HG03457 (cell line): ENCODE measurements around the gene GSTT4.
"Not testable (repeated sequence)": the region's sequence is repeated elsewhere in the genome, so short reads cannot be mapped to it uniquely, and the experiment has no call there.

Experiments used
- ATAC-seq: cut with Tn5 transposase; IDR thresholded peaks from one replicate; pipeline ENCODE4 v1.9.1; 2021; ENCODE audit warnings: moderate number of reproducible peaks; ENCODE audit not compliant: unreplicated experiment

Gene GSTT4

DNA sequence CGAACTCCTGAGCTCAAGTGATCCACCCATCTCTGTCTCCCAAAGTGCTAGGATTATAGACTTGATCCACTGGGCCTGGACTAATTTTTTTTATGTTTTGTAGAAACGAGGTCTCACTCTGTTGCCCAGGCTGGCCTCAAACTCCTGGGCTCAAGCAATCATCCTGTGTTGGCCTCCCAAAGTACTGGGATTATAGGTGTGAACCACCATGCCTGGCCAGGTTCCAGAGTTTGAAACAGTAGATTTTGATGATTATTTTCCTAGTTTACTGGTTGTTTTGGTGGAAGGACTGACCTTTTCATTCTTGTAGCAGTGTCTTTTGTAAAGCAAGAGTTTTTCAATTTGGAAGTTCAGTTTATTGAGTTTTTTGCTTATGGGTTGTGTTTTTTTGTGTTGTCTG lies 20.8 kb upstream of the GSTT4 start:
- no peak for ATAC-seq

GRCh38 chr22:24025475-24025874 lies 20.2 kb upstream of the GSTT4 start:
- no peak for ATAC-seq

DNA sequence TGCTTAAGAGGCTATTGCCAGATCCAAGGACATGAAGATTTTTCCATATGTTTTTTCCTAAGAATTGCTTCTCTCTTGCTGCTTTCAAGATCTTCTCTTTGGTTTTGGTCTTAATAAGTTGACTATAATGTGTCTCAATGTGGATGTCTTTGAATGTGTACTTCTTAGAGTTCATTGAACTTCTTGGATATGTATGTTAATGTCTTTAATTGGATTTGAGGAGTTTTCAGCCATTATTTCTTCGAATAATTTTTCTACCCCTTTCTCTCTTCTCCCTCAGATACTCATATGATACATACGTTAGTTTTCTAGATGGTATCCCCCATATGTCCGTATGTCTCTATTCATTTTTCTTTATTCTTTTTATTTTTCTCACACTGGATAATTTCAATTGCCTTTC lies 19.1 kb upstream of the GSTT4 start:
- no peak for ATAC-seq

DNA sequence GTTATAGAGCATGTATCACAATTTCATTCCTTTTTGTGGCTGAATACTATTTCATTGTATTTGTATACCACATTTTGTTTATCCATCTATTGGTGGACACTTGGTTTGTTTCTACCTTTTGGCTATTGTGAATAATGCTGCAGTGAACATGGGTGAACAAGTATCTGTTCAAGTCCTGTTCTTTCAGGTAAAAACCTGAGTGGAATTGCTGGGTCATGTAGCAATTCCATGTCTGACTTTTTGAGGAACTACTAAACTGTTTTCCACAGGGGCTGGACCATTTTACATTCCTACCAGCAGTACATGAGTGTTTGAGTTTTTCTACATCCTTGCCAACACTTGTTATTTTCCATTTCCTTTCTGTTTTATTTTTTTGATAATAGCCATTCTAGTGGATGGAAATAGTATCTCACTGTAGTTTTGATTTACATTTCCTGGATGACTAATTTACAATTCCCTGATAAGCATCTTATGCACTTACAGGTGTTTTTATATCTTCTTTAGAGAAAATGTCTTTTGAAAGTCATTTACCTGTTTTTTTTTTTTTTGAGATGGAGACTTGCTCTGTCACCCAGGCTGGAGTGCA lies 18.0 kb upstream of the GSTT4 start:
- ATAC-seq = no peak

- ATAC-seq = no peak
Observed at GRCh38 chr22:24021304-24021703, 16.1 kb upstream of the GSTT4 start.

GRCh38 chr22:24016156-24016555 lies 10.9 kb upstream of the GSTT4 start:
- ATAC-seq = no peak

GRCh38 chr22:24011735-24012068 lies 6.4 kb upstream of the GSTT4 start:
- no peak for ATAC-seq

DNA sequence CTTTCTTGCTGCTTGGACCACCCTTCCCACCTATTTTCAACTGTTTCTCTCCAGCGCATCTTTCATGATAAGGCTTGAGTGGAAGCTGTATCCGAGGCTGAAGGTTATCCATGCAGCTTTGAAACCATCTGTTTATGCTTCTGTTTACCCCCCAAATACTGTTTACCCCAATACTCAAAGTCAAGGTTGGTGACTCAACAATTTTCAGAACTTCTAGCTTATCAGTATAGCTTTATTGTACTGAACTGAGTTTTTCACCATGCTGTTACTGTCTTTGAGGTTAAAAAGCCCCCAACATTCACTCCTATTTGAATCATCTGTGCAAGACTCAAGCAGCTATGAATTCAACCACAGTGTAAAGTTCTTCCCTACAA lies 4.8 kb upstream of the GSTT4 start:
- ATAC-seq = no peak

GRCh38 chr22:24009227-24010017 lies 4.2 kb upstream of the GSTT4 start:
- no peak for ATAC-seq

DNA sequence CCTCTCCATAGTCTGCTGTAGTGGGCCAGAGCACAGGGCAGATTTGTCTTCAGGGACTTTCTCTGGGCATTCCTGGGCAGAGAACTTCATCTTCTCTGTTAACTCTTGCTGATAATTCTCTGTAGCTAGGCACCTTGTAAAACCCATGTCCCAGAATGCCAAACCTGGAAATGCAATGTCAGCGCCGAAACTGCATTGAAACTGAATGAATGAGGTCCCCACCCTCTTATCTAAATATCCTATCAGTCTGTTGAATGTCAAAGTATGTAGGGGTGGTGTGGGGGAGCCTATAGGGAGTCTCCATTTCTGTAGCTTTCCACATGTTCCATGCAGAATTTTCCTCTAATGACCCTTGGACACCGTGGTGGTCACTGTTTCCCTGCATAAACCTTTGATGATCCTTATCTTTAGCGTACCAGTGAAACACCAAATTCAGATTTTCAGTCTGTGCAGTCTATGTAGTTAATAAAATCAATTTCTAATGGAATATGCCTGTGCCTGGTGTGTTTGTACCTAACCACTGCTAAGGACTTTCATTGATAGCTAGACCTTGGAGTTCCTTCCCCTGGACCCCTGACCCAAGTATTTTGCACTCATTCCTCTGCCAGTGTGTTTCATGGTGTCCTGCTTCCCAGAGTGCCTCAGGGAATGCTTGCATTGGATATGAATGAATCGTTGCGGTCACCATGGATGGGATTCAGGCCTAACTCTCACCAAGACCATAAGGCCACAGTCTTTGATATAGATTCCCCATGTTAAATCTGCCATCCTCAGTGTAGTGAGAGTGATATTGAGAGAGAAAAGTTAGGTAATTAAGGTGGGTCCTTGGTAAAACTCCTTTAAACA lies 3.4 kb upstream of the GSTT4 start:
- no peak for ATAC-seq

DNA sequence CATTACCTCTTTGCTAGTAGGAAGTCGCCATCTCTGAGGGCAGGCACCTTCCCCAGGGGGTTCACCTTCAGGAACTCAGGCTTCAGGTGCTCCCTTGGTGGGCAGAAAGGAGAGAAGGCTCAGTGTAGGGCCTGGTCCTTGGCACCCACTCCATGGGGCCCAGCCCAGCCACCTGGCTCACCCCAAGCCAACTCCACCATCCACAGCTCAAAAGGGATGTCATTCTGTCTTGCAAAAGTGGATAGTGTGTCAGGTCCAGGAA lies 2.7 kb upstream of the GSTT4 start:
- no peak for ATAC-seq

- ATAC-seq = no peak
Observed at GRCh38 chr22:24007253-24008021, 2.2 kb upstream of the GSTT4 start.

- ATAC-seq = no peak
Observed at GRCh38 chr22:24006914-24007214, 1.6 kb upstream of the GSTT4 start.

DNA sequence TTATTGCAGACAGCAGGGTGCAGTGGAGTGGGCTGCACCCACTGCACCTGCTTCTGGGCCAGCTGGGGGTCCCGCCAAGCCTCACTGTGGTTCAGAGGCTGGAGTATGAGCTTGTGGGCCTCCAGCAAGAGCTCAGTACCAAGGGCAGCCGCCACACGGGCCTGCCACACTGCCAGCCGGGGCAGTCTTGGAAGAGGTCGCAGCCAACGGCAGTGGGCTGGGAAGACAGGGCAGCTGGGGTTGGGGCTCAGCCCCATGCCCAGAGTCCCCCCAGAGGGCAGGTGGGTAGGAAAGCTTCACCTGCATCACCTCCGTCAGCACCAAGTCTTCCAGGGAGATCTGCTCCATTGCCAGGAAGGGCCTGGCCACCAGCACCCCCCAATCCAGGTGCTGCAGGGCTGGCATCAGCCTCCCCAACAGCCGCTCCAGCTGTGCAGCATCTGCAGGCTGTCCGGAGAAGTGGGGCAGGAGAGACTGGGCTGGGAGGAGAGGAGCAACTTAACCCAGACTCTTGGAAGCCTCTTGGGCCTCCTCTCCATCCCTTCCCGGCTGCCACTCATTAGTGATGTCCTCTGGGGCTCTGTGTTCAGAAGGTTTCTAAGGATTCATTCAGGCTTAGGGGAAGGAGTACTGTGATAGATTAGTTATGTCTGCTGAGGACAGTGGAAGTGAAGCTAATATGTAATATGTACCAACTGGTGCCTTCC lies 1.1 kb upstream of the GSTT4 start:
- no peak for ATAC-seq

DNA sequence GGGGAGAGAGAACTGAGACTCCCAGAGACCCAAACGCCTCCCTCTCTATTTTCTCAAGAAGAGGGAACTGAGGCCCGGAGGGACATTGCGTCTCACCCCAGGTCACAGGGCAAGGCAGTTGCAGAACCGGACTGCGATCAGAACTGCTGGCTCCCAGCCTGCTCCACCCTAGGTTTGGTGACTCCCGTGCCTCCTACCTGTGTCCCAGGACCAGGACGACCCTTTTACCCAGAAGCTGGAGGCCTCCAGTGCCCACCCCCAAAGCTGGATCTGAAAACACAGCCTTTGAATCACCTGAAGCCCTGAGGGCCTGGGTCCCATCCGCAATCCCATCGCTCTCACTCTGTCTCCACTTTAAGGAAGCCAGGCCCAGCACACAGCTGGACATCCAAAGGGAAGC lies 1.4 kb downstream of the GSTT4 start:
- no peak for ATAC-seq

GRCh38 chr22:24002851-24003250 lies 2.4 kb downstream of the GSTT4 start:
- ATAC-seq = no peak

DNA sequence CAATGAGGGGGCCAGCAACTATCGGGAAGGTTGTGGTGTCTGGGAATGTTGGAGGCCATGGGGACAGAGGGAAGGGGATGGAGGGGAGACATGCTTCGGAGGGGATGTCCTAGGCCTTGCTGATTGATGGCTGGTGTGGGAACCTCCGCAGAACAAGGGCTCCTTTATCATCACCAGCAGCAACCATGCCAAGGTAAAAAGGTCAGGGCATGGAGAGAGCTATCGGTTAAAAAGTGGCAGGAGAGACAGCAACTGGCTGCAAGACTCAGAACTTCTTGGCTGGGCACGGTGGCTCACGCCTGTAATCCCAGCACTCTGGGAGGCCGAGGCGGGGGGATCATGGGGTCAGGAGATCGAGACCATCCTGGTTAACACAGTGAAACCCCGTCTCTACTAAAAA lies 3.0 kb downstream of the GSTT4 start:
- no peak for ATAC-seq

DNA sequence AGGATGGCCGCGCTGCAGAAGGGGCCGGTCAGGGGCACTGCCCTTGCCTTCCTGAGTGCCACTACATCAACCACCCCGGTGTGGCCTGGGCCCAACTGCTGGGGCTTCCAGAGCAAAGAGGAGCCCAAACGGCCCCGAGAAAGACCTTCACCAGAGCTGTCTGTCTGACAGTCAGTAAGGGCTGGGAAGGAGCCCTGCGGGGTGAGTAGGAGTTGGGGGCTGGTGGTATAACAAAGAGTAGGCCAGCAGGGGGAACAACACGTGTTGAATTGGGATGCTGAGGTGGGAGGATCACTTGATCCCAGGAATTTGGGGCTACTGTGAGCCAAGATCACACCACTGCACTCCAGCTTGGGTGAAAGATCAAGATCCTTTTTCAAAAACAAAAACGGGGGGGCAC lies 3.9 kb downstream of the GSTT4 start:
- ATAC-seq = no peak

- ATAC-seq = not testable (repeated sequence)
Observed at GRCh38 chr22:23999779-24000178, 5.5 kb downstream of the GSTT4 start.

GRCh38 chr22:23997092-23997491 lies 8.2 kb downstream of the GSTT4 start:
- ATAC-seq = no peak

GRCh38 chr22:23993581-23994177 lies 11.6 kb downstream of the GSTT4 start:
- ATAC-seq = not testable (repeated sequence)
